ENCODE data around the gene B3GNT7. TPM values are rescaled to one million over a fixed set of nuclear protein-coding genes. Genes with fewer than 3 reads are reported as not detected.
A peak's percentile ranks its signal among the peaks of the same experiment; 100 is the strongest.

The B3GNT7 gene
- total and polyA plus RNA-seq, 2 of the 8 experiments (the other 6 are each of a cell fraction or from before 2014, with no cell fraction given) = 26.4 to 73.1 TPM

- 32% methylated on average over 7 of the region's 41 CpGs; no CpG with 5 or more reads in 1 of the 2 experiments for WGBS, 2 experiments (ENCODE audit: extremely low coverage in 1 of 2, insufficient coverage in 1 of 2, insufficient read length in 1 of 2, insufficient replicate concordance in 2 of 2, low coverage in 1 of 2, low lambda C conversion rate in 2 of 2, missing lambda C conversion rate in 1 of 2)
- H3K23me2 ChIP-seq (ENCODE audit: low read depth, low read length) = peaks cover 3% of the 10 kb centered on the region; the same call in 1 of the 2 replicates
- H3K14ac ChIP-seq (ENCODE audit: insufficient read length) = no peak overlapping the region
- no peak overlapping the region for H3K23ac ChIP-seq (ENCODE audit: insufficient read length)
- H2BK120ac ChIP-seq (replicated peaks; ENCODE audit: low read depth, low read length) = no peak overlapping the region
- H3K79me2 ChIP-seq (ENCODE audit: control insufficient read depth in 1 of 2, insufficient read depth in 2 of 2, low read length in 2 of 2) = peaks cover 0 to 29% of the 10 kb centered on the region in 2 experiments; a peak in 2 of 4 replicates
- H3K36me3 ChIP-seq (ENCODE audit: control insufficient read depth in 2 of 4, insufficient read depth in 4 of 4, low read length in 3 of 4) = peaks cover 0 to 18% (median 10%) of the 10 kb centered on the region in 4 experiments; a peak in 4 of 8 replicates
- ChIA-PET POLR2A (ENCODE audit: partially characterized antibody) (interaction anchor here (0.8 to 3.1 kb wide), 10 partner anchors 8 to 97 kb away, joined by 3 to 15 read pairs (median 4); partner anchors contain the start of gene NCL), CTCF (ENCODE audit: partially characterized antibody) (interaction anchor here (1.0 to 29.5 kb wide), 8 partner anchors 9 to 167 kb away, joined by 3 to 617 read pairs (median 12); no protein-coding TSS in a partner anchor)
- no peak overlapping the region for H3K56ac ChIP-seq (replicated peaks; ENCODE audit: insufficient read length, low read depth, low read length)
- H3K4me3 ChIP-seq (ENCODE audit: extremely low read depth in 1 of 4, insufficient read depth in 2 of 4, low read depth in 3 of 4, low read length in 4 of 4) = peak overlapping the region; percentile 55 to 74 (median 60)
- 0 out of 2 replicates have a peak overlapping the region, but pooled peaks have one; percentile 9 for H2BK12ac ChIP-seq (ENCODE audit: low read depth, low read length)
- H2AK5ac ChIP-seq (ENCODE audit: low read depth, low read length) = peak overlapping the region; percentile 44; the same call in 1 of the 2 replicates
- peaks cover 8% of the 10 kb centered on the region for H3K79me1 ChIP-seq (ENCODE audit: low read depth, low read length)
- peak overlapping the region; percentile 6 for H4K5ac ChIP-seq (ENCODE audit: insufficient read length, low read depth, low read length)
- DNase-seq (ENCODE audit: low read depth in 1 of 2, low spot score in 2 of 2) (no peak), FAIRE-seq (no peak)
- peak overlapping the region; percentile 62; the same call in 1 of the 2 replicates for H4K8ac ChIP-seq (ENCODE audit: extremely low read depth, insufficient read depth, low read length)
- no peaks in the 10 kb centered on the region for H3K27me3 ChIP-seq (replicated peaks in 1 of 4; ENCODE audit: control insufficient read depth in 3 of 4, extremely low read depth in 1 of 4, insufficient read depth in 3 of 4, low read length in 3 of 4)
- H3K27ac ChIP-seq (ENCODE audit: low read depth, low read length) = no peak overlapping the region
- H2BK15ac ChIP-seq (ENCODE audit: low read length) = peak overlapping the region; percentile 61; the same call in 1 of the 2 replicates
- H4K91ac ChIP-seq (replicated peaks; ENCODE audit: insufficient read length, low read length) = peak overlapping the region; percentile 25
- no peak overlapping the region for H2BK20ac ChIP-seq (ENCODE audit: low read length)
- H2AFZ ChIP-seq (ENCODE audit: low read length) = no peak overlapping the region
- H3K4ac ChIP-seq (replicated peaks; ENCODE audit: insufficient read length, low read depth, low read length) = peak overlapping the region; percentile 21
- TF ChIP-seq MAX (IDR thresholded peaks at IDR 0.05) (no peak), SIN3A (conservative IDR thresholded peaks at IDR 0.05 in 1 of 2, IDR thresholded peaks at IDR 0.05 in 1 of 2; ENCODE audit: low read depth in 1 of 2, low read length in 2 of 2) (no peak), CEBPB (IDR thresholded peaks at IDR 0.05; ENCODE audit: low read depth, low read length) (no peak), HDAC6 (IDR thresholded peaks at IDR 0.05; ENCODE audit: low read depth, low read length) (no peak), E2F6 (IDR thresholded peaks at IDR 0.05) (no peak), SP1 (IDR thresholded peaks at IDR 0.05; ENCODE audit: low read depth, low read length) (no peak), SP4 (IDR thresholded peaks at IDR 0.05; ENCODE audit: low read length) (no peak), CHD2 (IDR thresholded peaks at IDR 0.05; ENCODE audit: low read length) (no peak), JUND (IDR thresholded peaks at IDR 0.05; ENCODE audit: low read length) (no peak), RBBP5 (IDR thresholded peaks at IDR 0.05; ENCODE audit: borderline replicate concordance, low read depth, low read length) (no peak)
- H3K4me2 ChIP-seq (ENCODE audit: insufficient read depth in 1 of 2, low read depth in 2 of 2, low read length in 2 of 2) = peak overlapping the region; percentile 74 to 78
- H3K9ac ChIP-seq (replicated peaks in 1 of 4; ENCODE audit: extremely low read depth in 1 of 4, low read depth in 3 of 4, low read length in 3 of 4) = peak overlapping the region in 3 of 4 experiments; percentile 7 to 53 (median 27); a peak in 4 of 7 replicates
- peaks cover 0 to 7% of the 10 kb centered on the region in 2 experiments for H4K20me1 ChIP-seq (replicated peaks in 1 of 2; ENCODE audit: control insufficient read depth in 1 of 2, insufficient read depth in 2 of 2, low read length in 2 of 2)
- no peak overlapping the region for H2BK5ac ChIP-seq (ENCODE audit: low read depth, low read length)
- H3K9me3 ChIP-seq (ENCODE audit: insufficient read depth in 2 of 2, low read depth in 1 of 2, low read length in 1 of 2) = no peaks in the 10 kb centered on the region
- H3K18ac ChIP-seq (ENCODE audit: extremely low read depth, low read length) = peak overlapping the region; percentile 60
- H3K4me1 ChIP-seq (replicated peaks in 1 of 4; ENCODE audit: control insufficient read depth in 3 of 4, insufficient read depth in 4 of 4, low read length in 3 of 4) = peaks cover 3 to 43% (median 25%) of the 10 kb centered on the region in 4 experiments
Measured at GRCh38 chr2:231396058-231396821, 730 bp downstream of the B3GNT7 start.
